GM19351 (cell line): Measurements from ENCODE around the gene PRRT1B.
"Not testable (repeated sequence)": the region's sequence is repeated elsewhere in the genome, so short reads cannot be mapped to it uniquely, and the experiment has no call there.

Source experiments
- ATAC-seq: cut with Tn5 transposase; IDR thresholded peaks from one replicate; pipeline ENCODE4 v1.9.1; 2021; ENCODE audit warnings: mild to moderate bottlenecking, moderate library complexity; ENCODE audit not compliant: unreplicated experiment

Gene PRRT1B

DNA sequence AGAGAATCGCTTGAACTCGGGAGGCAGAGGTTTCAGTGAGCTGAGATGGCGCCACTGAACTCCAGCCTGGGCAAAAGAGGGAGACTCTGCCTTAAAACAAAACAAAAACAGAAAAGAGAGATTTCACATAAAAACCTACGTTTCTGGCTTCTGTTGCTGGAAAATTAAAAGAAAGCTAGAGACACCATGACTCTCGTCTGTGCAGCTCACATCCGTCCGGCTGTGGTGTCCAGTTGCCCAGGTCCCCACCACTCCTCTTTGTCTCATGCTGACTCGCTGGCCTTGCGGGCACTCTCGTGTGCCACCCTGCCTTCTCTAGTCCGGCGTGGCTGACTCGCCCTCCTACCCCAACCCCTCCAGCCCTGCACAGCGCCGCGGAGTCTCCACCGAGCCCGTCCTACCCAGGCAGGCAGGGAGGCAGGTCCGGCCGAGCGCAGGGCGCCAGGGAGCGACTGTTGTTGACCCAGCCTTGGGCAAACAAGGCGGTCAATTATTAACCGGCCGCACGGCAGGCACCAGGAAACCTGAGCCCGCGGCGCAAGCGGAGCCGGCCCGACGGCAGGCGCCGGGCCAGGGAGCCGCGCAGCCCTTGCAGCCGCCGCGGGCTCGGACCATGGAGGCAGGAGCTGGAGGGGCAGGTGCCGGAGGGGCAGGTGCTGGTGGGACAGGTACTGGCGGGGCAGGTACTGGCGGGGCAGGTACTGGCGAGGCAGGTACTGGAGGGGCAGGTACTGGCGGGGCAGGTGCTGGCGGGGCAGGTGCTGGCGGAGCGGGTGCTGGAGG, at the start of gene PRRT1B:
Gene PRRT1B (plus strand): TSS at position 521 of the 783 bp plus-strand sequence. CDS start 93 bp downstream, at position 614.
- no peak for ATAC-seq

- no peak for ATAC-seq
Observed at GRCh38 chr9:131495785-131496184, 49.5 kb upstream of the PRRT1B start.

- ATAC-seq, result no peak
Observed at GRCh38 chr9:131496844-131497405, 48.4 kb upstream of the PRRT1B start.

GRCh38 chr9:131499254-131499767, 46.0 kb upstream of the PRRT1B start:
- ATAC-seq, result no peak

DNA sequence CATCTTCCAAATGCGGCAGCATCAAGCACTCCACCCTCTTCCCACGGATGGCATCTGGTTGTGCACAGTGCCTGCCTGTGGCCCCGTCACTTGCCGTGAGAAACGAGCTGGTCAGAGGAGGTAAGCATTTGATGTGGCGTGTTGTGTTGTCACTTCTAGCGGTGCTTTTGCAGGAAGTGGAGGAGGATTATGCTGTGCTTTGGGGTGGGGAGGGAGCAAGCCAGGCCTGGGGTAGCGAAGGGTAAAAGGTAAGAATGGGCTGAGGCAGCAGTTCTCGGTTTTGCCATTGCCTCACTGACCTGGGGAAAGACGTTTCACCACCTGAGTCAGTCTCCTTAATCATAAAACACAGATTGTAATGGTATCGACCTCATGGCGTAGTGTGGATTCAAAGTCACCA, 44.9 kb upstream of the PRRT1B start:
- no peak for ATAC-seq

GRCh38 chr9:131500939-131501541, 44.3 kb upstream of the PRRT1B start:
- ATAC-seq, result no peak

DNA sequence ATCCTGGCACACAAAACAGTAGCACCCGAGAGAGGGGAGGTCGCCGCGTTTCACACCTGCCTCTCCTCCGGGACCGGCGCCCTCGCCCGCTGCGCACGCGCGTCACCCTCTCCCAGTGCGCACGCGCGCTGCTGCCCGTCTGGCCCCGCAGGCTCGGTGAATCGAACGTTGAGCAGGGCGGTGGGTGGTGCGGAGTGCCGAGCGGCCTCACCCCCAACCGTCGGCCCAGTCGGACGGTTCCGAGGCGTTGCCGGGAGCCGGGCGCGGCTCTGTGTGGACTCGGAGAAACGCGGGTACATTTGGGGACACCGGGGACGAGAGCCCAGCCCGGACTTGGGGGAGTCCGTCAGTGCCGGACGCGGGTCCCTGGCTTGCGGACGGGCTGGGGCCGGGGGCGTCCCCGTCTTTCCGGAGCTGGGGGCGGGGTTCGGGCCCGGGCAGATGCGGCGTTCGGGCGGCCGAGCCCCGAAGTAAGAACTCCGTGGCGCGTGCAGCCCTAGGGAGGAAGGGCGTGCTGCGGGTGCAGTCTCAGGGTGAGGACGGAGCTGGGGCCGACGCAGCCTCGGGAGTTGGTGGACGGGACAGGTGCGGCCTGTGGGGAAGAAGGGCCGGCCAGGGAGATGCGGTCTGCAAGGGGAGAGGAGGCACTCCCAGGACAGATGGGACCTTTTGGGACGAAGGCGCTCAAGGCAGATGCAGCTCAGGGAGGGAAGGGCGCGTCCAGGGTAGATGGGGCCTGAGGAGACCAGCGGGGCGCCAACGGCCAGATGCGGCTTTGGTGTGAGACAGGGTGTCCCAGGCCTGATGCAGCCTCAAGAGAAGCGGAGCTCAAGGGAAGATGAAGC, 42.3 kb upstream of the PRRT1B start, which contains the start of gene POMT1:
Gene POMT1 (plus strand): TSS at position 138 of the 845 bp plus-strand sequence. CDS start 1,301 bp downstream, outside the sequence.
- ATAC-seq, result peak; percentile 81

GRCh38 chr9:131503626-131504465, 41.5 kb upstream of the PRRT1B start:
- ATAC-seq, result no peak

DNA sequence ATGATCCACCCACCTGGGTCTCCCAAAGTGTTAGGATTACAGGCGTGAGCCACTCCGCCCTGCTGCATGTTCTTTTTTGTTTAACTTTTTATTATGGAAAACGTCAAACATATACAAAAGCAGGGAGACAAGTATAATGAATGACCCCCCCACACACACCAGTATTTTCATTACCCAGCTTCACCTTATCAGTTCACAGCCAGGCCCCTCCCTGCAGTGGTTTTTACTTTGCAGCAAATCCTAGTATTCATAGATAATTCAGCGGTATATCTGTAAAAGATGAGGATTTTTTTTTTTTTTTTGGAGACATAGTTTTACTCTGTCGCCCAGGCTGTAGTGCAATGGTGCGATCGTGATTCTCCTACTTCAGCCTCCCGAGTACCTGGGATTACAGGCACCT, 40.3 kb upstream of the PRRT1B start:
- no peak for ATAC-seq

GRCh38 chr9:131511416-131511815, 33.9 kb upstream of the PRRT1B start:
- ATAC-seq, result no peak

- no peak for ATAC-seq
Observed at GRCh38 chr9:131511880-131512279, 33.4 kb upstream of the PRRT1B start.

DNA sequence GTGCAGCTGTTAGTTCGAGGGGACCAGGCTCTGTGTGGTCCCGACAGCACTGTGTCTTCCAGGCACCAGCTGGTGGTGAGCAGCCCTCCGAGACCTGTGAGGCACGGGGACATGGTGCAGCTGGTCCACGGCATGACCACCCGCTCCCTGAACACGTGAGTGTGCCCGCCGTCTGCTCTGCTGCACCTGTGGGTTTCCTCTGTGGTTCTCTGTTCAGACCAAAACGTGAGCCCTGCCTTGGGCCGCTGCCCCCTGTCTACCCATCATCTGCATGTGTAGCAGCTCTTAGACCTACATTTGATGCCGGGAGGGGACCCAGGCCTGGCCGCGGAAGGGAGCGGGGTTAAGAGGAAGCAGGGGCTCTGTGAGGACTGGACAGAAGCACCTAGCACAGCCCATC, 32.1 kb upstream of the PRRT1B start:
- no peak for ATAC-seq

- ATAC-seq, result not testable (repeated sequence)
Observed at GRCh38 chr9:131515559-131516031, 29.7 kb upstream of the PRRT1B start.

DNA sequence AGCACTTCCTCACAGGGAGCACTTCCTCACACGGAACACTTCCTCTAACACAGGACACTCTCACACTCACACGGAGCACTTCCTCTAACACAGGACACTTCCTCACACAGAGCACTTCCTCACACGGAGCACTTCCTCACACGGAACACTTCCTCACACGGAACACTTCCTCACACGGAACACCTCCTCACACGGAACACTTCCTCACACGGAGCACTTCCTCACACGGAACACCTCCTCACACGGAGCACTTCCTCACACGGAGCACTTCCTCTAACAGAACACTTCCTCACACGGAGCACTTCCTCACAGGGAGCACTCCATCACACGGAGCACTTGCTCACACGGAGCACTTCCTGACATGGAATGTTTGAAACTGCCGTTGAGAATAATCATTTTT, 29.2 kb upstream of the PRRT1B start:
- no peak for ATAC-seq

GRCh38 chr9:131516930-131517329, 28.4 kb upstream of the PRRT1B start:
- ATAC-seq, result no peak

GRCh38 chr9:131517761-131518190, 27.5 kb upstream of the PRRT1B start:
- ATAC-seq, result no peak

DNA sequence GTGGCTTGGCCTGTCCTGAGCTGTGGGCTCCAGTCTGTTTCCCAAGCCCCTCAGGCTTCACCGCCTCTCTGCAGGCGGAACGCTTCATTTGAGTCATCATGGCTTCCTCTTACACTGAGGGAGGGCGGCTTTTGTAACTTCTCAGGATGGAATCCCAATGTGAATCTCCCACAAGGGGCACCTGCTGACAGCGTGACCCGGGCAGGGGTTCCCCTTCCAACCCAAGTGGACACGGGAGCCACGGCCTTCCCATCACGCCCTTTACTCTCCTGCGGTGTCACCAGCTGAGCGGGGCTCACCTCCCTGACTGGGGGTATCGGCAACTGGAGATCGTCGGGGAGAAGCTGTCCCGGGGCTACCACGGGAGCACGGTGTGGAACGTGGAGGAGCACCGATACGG, 26.8 kb upstream of the PRRT1B start:
- ATAC-seq, result no peak

- no peak for ATAC-seq
Observed at GRCh38 chr9:131520503-131520902, 24.8 kb upstream of the PRRT1B start.

DNA sequence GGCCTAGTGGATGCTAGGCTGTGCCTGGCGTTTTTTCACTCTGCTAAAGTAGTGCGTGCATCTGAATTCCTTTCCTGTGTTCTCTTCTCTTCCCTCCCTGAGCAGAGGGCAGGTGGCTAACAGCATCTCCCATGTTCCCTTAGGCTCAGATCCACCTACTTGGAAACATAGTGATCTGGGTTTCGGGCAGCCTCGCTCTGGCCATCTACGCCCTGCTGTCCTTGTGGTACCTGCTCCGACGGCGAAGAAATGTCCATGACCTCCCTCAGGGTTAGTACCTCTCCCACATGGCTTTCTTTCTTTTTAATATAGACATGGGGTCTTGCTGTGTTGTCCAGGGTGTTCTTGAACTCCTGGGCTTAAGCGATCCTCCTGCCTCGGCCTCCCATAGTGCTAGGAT, 24.1 kb upstream of the PRRT1B start:
- no peak for ATAC-seq

DNA sequence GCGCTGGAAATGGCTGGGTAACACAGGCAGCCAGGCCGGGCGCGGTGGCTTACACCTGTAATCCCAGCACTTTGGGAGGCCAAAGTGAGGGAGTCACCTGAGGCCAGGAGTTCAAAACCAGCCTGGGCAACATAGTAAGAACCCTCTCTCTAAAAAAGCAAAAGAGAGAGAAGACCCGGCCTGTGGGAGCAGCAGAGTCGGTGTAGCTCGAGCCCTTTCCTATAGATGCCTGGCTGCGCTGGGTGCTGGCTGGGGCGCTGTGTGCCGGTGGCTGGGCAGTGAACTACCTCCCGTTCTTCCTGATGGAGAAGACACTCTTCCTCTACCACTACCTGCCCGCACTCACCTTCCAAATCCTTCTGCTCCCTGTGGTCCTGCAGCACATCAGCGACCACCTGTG, 23.5 kb upstream of the PRRT1B start:
- no peak for ATAC-seq
